Measurements from ENCODE around the gene TTC34.

GRCh38 chr1:2633936-2634491, 167.5 kb downstream of the TTC34 start:
- no peak for TF ChIP-seq TAF1 (IDR thresholded peaks at IDR 0.05; ENCODE audit: borderline replicate concordance, low read depth, low read length)
- no peak for TF ChIP-seq POLR2AphosphoS5 (IDR thresholded peaks at IDR 0.05; ENCODE audit: low read depth, low read length)
- no peak for TF ChIP-seq POLR2A (IDR thresholded peaks at IDR 0.05; ENCODE audit: low read depth, low read length)

All from GM12892 (cell line).